Activated T-cell treated with anti-CD3 and anti-CD28 coated beads for 48 hours (primary cell): ENCODE results near the gene INSL3.

Experiments used
- DNase-seq: peaks from one replicate; pipeline ENCODE4 v3.0.0-alpha.2; 2020; ENCODE audit warnings: low read depth

Gene INSL3

GRCh38 chr19:17821190-17821589 is at the start of gene INSL3:
INSL3 (minus strand) TSS chr19:17821519; CDS start chr19:17821506, 13 bp downstream.
- no peak for DNase-seq

- no peak for DNase-seq
These were observed 47.8 kb upstream of the INSL3 start for GRCh38 chr19:17869114-17869608.

- DNase-seq, result no peak
These were observed 47.4 kb upstream of the INSL3 start for GRCh38 chr19:17868669-17869068.

- no peak for DNase-seq
These were observed 45.7 kb upstream of the INSL3 start for GRCh38 chr19:17866964-17867486.

GRCh38 chr19:17866312-17866963 is 45.1 kb upstream of the INSL3 start:
- no peak for DNase-seq

- no peak for DNase-seq
These were observed 44.3 kb upstream of the INSL3 start for GRCh38 chr19:17865364-17866311.

GRCh38 chr19:17863520-17864182 is 42.3 kb upstream of the INSL3 start:
- no peak for DNase-seq

- DNase-seq, result no peak
These were observed 41.6 kb upstream of the INSL3 start for GRCh38 chr19:17862711-17863519.

GRCh38 chr19:17861542-17862402 is 40.5 kb upstream of the INSL3 start:
- DNase-seq, result no peak

- no peak for DNase-seq
These were observed 39.7 kb upstream of the INSL3 start for GRCh38 chr19:17860993-17861360.

GRCh38 chr19:17860331-17860992 is 39.1 kb upstream of the INSL3 start:
- DNase-seq, result no peak

- DNase-seq, result peak; percentile 98
These were observed 38.4 kb upstream of the INSL3 start, which contains the start of gene RPL18A for GRCh38 chr19:17859533-17860330. RPL18A (plus strand) TSS chr19:17859910; CDS start chr19:17859957, 47 bp downstream.

- DNase-seq, result peak; percentile 89
These were observed 34.2 kb upstream of the INSL3 start for GRCh38 chr19:17855280-17856152.

GRCh38 chr19:17854061-17854460 is 32.7 kb upstream of the INSL3 start:
- DNase-seq, result no peak

- no peak for DNase-seq
These were observed 27.4 kb upstream of the INSL3 start for GRCh38 chr19:17848595-17849292.

- peak; percentile 88 for DNase-seq
These were observed 26.4 kb upstream of the INSL3 start, which contains the start of gene JAK3 for GRCh38 chr19:17847538-17848366. JAK3 (minus strand) TSS chr19:17847982; CDS start chr19:17844417, 3,565 bp downstream.
